ENCODE results near the gene OR13J1. TPM values are rescaled to one million over a fixed set of nuclear protein-coding genes. Genes with fewer than 3 reads are reported as not detected.
A peak's percentile ranks its signal among the peaks of the same experiment; 100 is the strongest.

OR13J1 gene
- total and polyA plus RNA-seq, 4 donors, result not detected

DNA sequence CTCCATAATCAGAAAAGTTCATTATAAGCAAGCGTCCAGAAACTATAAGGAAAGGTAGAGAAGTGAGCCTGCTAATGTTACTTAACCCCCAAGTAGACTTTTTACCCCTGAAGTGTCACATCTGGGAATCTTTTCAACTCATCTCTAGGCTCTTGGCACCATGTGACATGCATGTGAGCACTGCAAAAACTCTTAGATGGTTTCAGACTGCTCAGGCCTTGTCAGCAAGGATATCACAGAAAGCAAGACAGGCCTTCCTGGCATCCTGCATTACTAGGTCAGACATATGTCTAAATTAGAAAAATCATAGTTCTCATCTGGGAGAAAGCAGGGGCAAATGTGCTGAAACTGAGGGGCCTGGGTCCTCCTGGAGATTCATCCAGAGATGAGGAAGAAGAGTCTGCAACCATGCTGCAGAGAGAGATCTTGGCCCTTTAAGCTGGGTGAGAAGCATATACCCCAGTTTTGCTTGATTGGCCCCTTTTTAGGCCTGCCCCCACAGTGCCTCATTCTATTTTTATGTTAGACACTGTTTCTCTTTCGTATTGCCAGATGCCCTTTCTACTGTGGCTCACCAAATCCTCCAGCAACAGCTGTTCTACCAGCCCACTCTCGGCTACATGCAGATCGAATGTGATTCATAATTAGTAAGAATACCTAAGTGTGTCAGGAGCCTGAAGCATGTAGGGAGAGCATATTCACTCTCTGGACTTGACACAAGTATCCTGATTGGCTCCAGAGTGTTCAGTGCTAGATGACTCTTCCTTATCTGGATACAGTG lies 22.2 kb downstream of the OR13J1 start:
- DNase-seq (no peak), ATAC-seq (ENCODE audit: insufficient read depth, low FRiP score) (peak; percentile 31)
- Histone ChIP-seq H3K4me3 (no peak overlapping the region), H3K4me1 (ENCODE audit: control insufficient read depth in 5 of 5, insufficient read depth in 5 of 5, low read length in 5 of 5) (peaks cover 6 to 21% (median 15%) of the 10 kb centered on the region in 5 donors), H3K9ac (ENCODE audit: insufficient read depth in 1 of 2, low read length in 2 of 2) (no peak overlapping the region), H3K9me3 (ENCODE audit: control insufficient read depth in 4 of 4, insufficient read depth in 3 of 4, low read length in 3 of 4) (no peaks in the 10 kb centered on the region), H3K27ac (ENCODE audit: low read depth in 1 of 2, low read length in 1 of 2) (peak overlapping the region in 1 of 2 donors; percentile 70), H3K27me3 (ENCODE audit: control insufficient read depth in 3 of 3, insufficient read depth in 3 of 3, low read length in 2 of 3) (no peaks in the 10 kb centered on the region), H3K36me3 (ENCODE audit: control insufficient read depth in 4 of 4, insufficient read depth in 4 of 4, low read length in 4 of 4) (peaks cover 0 to 32% (median 7%) of the 10 kb centered on the region in 4 donors)
- TF ChIP-seq, protein P1, sequence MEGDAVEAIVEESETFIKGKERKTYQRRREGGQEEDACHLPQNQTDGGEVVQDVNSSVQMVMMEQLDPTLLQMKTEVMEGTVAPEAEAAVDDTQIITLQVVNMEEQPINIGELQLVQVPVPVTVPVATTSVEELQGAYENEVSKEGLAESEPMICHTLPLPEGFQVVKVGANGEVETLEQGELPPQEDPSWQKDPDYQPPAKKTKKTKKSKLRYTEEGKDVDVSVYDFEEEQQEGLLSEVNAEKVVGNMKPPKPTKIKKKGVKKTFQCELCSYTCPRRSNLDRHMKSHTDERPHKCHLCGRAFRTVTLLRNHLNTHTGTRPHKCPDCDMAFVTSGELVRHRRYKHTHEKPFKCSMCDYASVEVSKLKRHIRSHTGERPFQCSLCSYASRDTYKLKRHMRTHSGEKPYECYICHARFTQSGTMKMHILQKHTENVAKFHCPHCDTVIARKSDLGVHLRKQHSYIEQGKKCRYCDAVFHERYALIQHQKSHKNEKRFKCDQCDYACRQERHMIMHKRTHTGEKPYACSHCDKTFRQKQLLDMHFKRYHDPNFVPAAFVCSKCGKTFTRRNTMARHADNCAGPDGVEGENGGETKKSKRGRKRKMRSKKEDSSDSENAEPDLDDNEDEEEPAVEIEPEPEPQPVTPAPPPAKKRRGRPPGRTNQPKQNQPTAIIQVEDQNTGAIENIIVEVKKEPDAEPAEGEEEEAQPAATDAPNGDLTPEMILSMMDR (IDR thresholded peaks at IDR 0.05; ENCODE audit: control extremely low read depth, extremely low read depth), result no peak
- 82 to 85% methylated on average over 4 of the region's 4 CpGs for WGBS, 2 donors

DNA sequence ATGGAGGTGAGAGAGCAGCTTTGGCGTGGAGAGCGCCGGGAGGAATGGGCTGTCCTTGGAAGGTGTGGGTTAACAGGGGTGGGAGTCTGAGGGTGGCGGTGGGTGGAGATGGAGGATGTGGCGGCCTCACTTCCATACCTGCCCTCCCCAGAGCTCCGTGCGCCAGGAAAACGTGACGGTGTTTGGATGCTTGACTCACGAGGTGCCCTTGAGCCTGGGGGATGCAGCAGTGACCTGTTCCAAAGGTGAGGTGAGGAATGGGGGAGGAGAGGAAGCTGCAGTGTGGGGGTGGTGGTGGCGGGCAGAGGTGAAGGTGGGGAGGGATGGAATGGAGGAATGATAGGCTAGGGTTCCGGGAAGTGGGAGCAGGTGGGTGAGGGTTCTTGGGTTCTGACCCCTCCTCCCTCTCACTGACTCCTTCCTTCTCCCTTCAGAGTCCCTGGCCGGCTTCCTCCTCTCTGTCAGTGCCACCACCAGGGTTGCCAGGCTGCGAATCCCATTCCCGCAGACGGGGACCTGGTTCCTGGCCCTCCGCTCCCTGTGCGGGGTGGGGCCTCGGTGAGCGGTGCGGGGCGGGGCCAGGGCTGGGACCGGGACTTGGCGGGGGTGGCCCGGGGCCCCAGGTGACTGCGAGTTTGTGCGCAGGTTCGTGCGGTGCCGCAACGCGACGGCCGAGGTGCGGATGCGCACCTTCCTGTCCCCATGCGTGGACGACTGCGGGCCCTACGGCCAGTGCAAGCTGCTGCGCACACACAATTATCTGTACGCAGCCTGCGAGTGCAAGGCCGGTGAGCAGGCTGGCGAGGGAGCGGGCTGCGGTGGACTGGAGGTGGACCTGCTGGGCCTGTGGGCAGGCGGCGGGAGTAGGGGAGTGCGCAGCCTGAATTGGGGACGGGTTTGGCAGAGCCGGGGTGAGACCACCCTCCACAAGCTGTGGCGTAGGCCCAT lies 24.1 kb downstream of the OR13J1 start:
- Histone ChIP-seq H3K9me3 (ENCODE audit: control insufficient read depth in 4 of 4, insufficient read depth in 3 of 4, low read length in 3 of 4) (no peaks in the 10 kb centered on the region), H3K27me3 (ENCODE audit: control insufficient read depth in 3 of 3, insufficient read depth in 3 of 3, low read length in 2 of 3) (no peaks in the 10 kb centered on the region), H3K4me3 (no peak overlapping the region), H3K36me3 (ENCODE audit: control insufficient read depth in 4 of 4, insufficient read depth in 4 of 4, low read length in 4 of 4) (peaks cover 0 to 22% (median 7%) of the 10 kb centered on the region in 4 donors), H3K27ac (ENCODE audit: low read depth in 1 of 2, low read length in 1 of 2) (peak overlapping the region in 1 of 2 donors; percentile 80), H3K4me1 (ENCODE audit: control insufficient read depth in 5 of 5, insufficient read depth in 5 of 5, low read length in 5 of 5) (peaks cover 6 to 21% (median 16%) of the 10 kb centered on the region in 5 donors), H3K9ac (ENCODE audit: insufficient read depth in 1 of 2, low read length in 2 of 2) (peak overlapping the region; percentile 16 to 59)
- 38 to 60% methylated on average over 52 to 53 of the region's 53 CpGs for WGBS, 2 donors
- ATAC-seq (ENCODE audit: insufficient read depth, low FRiP score) (no peak), DNase-seq (peak in 1 of 3 donors; percentile 26)
- TF ChIP-seq, protein P1 (IDR thresholded peaks at IDR 0.05; ENCODE audit: control extremely low read depth, extremely low read depth), result no peak

DNA sequence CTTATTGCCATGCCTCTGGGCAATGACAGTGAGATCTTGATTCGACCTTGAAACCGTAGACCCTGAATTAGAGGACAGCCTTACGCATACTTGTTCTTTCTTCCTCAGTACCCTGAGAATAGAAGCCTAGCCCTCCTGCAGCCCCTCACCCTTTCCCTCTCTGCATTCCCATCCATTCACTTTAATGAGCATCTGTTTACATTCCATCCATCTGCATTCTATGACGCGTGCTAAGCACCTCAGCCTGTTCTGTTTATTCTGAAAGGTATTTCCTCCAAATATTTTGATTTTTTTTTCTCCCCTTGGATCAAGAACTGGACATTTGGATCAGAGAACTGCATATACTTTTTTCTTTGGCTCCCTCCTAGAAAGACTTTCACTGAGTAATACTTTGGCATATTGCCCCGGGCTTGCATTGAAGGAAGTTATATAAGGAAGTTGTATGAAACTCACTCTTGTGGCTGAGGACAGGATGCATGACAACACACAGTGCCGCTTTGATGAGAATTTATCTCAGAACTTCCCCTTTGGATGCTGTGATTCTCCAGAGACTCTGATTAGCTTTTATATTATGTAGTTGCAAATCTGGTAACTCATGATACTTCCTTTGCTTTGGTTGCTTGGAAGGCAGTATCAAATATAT lies 25.5 kb downstream of the OR13J1 start:
- peaks cover 0 to 22% (median 7%) of the 10 kb centered on the region in 4 donors for H3K36me3 ChIP-seq (ENCODE audit: control insufficient read depth in 4 of 4, insufficient read depth in 4 of 4, low read length in 4 of 4)
- WGBS, 2 donors, result 24% methylated on average over 7 of the region's 7 CpGs
- H3K4me1 ChIP-seq (ENCODE audit: control insufficient read depth in 5 of 5, insufficient read depth in 5 of 5, low read length in 5 of 5), result peaks cover 6 to 21% (median 16%) of the 10 kb centered on the region in 5 donors
- no peak overlapping the region for H3K4me3 ChIP-seq
- peak overlapping the region in 1 of 2 donors; percentile 88 for H3K27ac ChIP-seq (ENCODE audit: low read depth in 1 of 2, low read length in 1 of 2)
- peak overlapping the region; percentile 19 to 59 for H3K9ac ChIP-seq (ENCODE audit: insufficient read depth in 1 of 2, low read length in 2 of 2)
- DNase-seq (peak; percentile 56 to 94 (median 93)), ATAC-seq (ENCODE audit: insufficient read depth, low FRiP score) (peak; percentile 43)
- TF ChIP-seq, protein P1 (IDR thresholded peaks at IDR 0.05; ENCODE audit: control extremely low read depth, extremely low read depth), result no peak
- H3K9me3 ChIP-seq (ENCODE audit: control insufficient read depth in 4 of 4, insufficient read depth in 3 of 4, low read length in 3 of 4), result no peaks in the 10 kb centered on the region
- H3K27me3 ChIP-seq (ENCODE audit: control insufficient read depth in 3 of 3, insufficient read depth in 3 of 3, low read length in 2 of 3), result no peaks in the 10 kb centered on the region

All from lung (tissue), 12 donors.